CD4-positive, alpha-beta T cell treated with Interleukin-10 for 1 hour (primary cell): ENCODE data around the gene MACROD2.

Experiments used
- DNase-seq: peaks from one replicate; pipeline ENCODE4 v3.0.0-alpha.2; 2020

Gene MACROD2

GRCh38 chr20:14064333-14064732, 69.0 kb downstream of the MACROD2 start:
- no peak for DNase-seq

GRCh38 chr20:14064921-14065320, 69.6 kb downstream of the MACROD2 start:
- no peak for DNase-seq

- no peak for DNase-seq
Observed at GRCh38 chr20:14065774-14066173, 70.5 kb downstream of the MACROD2 start.

GRCh38 chr20:14067603-14068002, 72.3 kb downstream of the MACROD2 start:
- no peak for DNase-seq

GRCh38 chr20:14069796-14070195, 74.5 kb downstream of the MACROD2 start:
- no peak for DNase-seq

- no peak for DNase-seq
Observed at GRCh38 chr20:14093652-14094051, 98.3 kb downstream of the MACROD2 start.

GRCh38 chr20:14098261-14098660, 102.9 kb downstream of the MACROD2 start:
- no peak for DNase-seq

- no peak for DNase-seq
Observed at GRCh38 chr20:14113416-14113815, 118.1 kb downstream of the MACROD2 start.

GRCh38 chr20:14114065-14114704, 118.9 kb downstream of the MACROD2 start:
- DNase-seq: no peak

- DNase-seq: no peak
Observed at GRCh38 chr20:14116037-14116436, 120.7 kb downstream of the MACROD2 start.

- no peak for DNase-seq
Observed at GRCh38 chr20:14117768-14118167, 122.5 kb downstream of the MACROD2 start.

- no peak for DNase-seq
Observed at GRCh38 chr20:14126856-14127255, 131.5 kb downstream of the MACROD2 start.

GRCh38 chr20:14127514-14128223, 132.4 kb downstream of the MACROD2 start:
- no peak for DNase-seq

GRCh38 chr20:14134004-14134403, 138.7 kb downstream of the MACROD2 start:
- no peak for DNase-seq

- DNase-seq: no peak
Observed at GRCh38 chr20:14142171-14142570, 146.9 kb downstream of the MACROD2 start.

- no peak for DNase-seq
Observed at GRCh38 chr20:14142964-14143627, 147.8 kb downstream of the MACROD2 start.

GRCh38 chr20:14148042-14148441, 152.7 kb downstream of the MACROD2 start:
- DNase-seq: no peak

- no peak for DNase-seq
Observed at GRCh38 chr20:14155361-14155760, 160.0 kb downstream of the MACROD2 start.

GRCh38 chr20:14178528-14178927, 183.2 kb downstream of the MACROD2 start:
- no peak for DNase-seq

GRCh38 chr20:14178952-14179351, 183.6 kb downstream of the MACROD2 start:
- no peak for DNase-seq

GRCh38 chr20:14189794-14190402, 194.6 kb downstream of the MACROD2 start:
- DNase-seq: no peak

GRCh38 chr20:14191559-14191958, 196.2 kb downstream of the MACROD2 start:
- no peak for DNase-seq

- DNase-seq: no peak
Observed at GRCh38 chr20:14193443-14193842, 198.1 kb downstream of the MACROD2 start.

- DNase-seq: no peak
Observed at GRCh38 chr20:14193885-14194284, 198.6 kb downstream of the MACROD2 start.
